NCI-H128 (cell line): ENCODE data around the gene TMEM54.

ENCODE experiments used
- DNase-seq: peaks from one replicate; lab custom pipeline; 2025; ENCODE audit not compliant: unreplicated experiment; lab: John Stamatoyannopoulos, UW

Gene TMEM54

DNA sequence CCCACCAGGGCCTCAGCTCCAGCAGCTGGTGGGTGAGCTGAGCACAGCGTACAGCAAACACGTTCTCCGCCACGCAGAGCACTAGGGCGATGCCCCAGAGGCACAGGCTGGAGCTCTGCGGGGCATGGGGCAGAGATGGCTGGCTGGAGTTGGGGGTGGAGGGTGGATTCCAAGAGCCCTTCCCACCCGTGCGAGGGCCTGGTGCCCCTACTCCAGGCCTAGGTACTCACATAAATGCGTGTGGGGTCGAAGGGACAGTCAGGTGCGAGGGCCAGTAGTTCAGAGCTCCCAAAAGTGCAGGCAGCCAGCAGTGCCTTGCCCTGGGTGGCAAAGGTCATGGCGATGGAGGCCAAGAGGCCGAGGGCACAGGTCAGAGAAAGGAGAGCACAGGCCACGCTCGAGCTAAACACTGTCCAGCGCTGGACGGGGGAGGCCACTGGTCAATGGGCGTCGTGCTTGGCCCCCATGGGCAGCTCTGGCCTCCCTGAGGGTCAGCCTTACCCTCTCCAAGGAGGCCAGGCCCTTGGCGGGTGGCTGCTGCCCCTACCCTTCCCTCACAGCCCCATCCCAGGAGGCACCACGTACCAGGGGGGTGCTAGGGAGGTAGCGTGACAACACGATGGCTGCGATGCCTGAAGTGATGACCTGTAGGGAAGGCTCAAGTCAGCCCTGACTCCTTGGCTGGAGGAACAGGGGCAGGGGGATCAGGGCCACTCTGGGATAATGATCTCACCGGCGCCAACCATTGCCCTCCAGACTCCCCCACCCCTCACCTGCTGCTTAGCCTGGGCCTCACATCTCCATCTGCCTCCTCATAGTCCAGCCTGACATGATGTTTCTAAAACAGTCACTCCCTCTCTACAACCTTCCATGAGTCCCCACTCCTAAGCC is 5.6 kb downstream of the TMEM54 start:
- no peak for DNase-seq

DNA sequence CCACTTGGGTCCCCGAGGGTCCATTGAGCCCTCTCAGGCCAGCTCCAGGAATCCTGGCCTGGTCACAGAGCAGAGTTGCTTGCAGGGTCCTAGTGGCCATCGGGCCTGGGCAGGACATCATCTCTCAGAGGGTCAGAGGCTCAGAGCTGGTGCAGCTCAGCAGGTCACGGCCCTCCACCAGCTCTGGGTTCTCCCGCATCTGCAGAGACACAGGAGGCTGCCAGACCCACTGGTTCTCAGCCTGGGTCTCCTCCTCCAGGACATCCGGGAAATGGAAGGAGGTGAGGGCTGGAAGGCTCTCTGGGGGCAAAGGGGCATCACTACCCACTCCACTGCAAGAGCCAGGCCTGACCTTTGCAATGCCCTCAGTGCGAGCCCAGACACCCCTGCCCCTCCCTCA is 6.5 kb downstream of the TMEM54 start:
- DNase-seq: no peak

DNA sequence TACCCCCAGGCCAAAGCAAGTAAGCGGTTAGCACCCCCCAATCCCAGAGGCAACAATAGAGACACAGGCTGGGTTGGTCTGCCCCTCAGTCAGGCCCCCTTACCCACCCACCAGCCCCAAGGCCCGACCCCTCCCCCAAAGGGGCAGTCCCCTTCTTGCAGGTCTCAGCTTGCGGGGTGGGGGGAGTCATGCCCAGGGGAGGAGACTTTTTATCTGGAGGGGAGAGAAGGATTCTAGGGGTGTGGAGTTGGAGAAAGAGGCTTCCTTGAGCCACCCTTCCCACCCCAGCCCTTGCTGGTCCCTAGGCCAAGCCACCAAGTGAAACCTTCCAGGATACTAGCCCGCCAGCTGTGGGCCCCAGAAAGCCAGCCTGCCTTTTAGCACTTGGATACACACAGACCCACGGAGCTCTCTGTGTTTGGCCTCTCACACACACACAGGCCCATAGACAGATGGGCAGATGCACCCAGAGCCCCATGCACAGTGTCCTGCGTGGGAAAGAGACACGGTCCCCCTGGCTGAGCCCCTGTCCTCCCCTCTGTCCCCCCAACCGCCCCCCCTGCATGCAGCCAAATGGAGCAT is 7.1 kb downstream of the TMEM54 start:
- DNase-seq: no peak

DNA sequence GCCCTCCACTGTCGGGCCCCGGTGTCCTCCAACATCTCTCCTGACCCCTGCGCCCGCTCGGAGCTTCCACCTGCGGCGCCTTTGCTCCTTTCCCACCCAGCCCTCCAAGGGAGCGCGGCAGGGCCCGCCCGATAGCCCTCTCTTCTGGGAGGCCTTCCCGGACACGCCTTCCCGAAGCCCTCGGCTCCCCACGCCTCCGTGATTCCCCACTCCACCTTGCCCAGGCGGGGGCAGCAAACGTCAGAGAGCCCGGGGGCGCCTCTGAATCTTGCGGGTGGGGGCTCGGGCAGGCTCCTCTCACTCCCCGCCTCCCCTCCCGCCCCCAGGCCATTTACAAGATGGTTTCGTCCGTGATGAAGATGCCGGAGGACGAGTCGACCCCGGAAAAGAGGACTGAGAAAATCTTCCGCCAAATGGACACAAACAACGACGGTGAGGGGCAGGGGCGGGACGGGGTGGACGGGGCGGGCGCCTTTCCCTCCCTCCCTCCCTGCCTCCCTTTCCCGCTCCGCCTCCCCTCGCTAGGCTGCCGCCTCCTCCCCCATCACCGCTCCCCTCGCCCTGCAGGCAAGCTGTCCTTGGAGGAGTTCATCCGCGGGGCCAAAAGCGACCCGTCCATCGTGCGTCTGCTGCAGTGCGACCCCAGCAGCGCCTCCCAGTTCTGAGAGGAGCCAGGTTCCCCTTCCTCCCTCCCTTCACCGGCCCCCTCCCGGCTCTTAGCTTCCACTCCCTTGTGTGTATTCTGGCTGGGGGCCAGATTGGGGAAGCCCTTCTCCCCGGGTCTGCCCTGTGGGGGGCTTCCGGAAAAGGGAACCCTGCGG is 7.8 kb downstream of the TMEM54 start:
- DNase-seq: no peak

DNA sequence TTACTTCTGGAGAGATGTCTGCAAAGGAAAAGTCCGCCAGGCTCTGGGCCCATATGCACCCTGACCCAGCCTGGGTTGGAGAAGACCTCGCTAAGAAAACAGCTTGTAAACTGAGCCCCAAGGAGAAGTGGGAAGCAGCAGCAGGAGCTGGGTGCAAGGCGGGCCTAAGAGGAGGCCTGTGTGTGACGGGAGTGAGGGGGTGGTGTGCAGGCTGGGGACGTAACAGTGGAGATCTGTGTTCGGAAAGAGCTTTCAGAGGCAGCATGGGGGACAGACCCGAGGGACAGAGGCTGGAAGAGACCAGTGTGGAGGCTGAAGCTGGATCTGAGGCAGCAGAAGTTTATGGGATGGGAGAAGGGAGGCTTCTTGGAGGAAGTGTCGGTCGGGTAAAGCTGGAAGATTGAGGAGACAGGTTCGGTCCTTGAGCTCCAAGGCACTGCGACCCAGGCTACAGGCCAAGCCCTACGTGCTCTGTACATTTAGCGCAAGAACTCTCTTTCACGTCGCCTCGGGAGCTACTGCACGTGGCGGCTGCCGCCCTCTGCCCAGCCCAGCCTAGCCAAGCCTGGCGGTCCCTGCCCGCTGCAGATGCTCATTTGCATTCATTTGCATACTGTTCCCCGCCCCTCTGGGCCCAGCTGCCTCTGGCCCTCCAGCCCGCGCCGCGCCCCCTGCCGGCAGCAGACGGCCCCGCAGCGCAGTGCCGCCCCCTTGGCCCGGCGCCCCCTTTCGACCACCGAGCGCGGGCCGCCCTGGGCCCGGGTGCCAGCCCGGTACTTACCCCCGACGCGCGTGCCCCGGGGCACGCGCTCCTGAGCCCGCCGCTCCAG is 8.6 kb downstream of the TMEM54 start:
- no peak for DNase-seq

DNA sequence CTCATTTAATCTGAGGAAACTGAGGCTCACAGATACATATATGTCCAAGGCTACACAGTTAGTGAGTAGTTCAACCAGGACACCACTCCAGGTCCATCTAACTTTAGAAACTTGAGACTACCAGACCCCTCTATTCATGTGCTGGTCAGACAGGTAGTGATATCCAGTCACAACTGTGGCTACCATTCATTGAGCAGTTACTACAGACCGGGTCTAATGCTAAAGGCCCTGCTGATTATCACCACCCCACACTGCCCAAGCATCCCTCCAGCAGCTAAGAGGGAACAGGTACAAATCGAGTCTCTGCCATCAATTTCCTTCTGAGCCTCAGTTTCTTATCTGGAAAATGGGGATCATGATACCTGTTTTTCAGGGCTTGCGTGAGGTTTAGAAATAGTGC is 9.6 kb downstream of the TMEM54 start:
- DNase-seq: no peak

DNA sequence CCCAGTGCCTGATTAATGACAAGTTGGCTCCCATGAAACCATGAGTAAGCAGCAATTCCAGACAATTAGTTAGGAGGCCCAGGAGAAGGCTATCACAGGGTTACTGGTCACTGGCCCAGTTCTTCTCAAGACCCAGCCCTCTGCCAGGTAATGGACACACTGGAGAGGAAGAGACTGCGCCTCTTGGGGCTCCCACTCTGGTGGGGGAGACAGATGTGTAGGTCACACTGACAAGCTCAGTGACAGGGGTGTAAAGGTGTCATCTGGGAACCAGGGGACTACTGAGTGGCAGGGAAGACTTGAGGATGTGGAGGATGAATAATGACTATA is 10.0 kb downstream of the TMEM54 start:
- DNase-seq: no peak

DNA sequence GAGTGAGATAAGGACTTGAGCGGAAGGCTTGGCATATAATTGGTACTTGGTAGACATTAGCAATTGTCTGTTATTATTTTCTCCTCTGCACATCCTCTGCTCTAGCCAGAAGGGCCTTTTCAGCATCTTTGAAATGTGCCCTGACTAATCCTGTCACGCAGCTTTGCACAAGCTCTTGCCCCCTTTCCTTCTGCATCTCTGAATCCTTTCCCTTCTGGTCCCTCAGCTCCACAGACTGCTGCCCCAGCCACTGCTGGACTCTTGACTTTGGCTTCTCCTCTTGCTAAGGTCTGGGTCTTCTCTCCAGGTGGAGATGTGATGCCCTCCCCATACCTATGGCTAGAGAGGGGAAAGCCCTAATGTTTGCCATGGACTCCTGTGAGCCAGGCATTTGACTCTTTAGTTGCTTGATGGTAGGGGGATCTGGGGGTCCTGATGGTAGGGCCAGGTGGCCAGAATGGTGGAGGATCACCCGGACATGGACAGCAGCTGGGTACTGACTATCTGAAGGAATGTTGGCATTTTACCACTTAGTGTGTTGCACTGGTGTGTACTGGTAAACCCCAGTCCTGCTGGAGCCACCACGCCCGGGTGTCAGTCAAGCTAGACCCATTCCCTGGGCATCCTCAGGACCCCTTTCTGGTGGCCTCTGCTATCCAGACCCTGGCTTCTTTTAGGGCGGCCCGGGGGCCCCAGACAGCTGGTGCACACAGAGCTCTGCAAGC is 10.5 kb downstream of the TMEM54 start:
- DNase-seq: no peak

DNA sequence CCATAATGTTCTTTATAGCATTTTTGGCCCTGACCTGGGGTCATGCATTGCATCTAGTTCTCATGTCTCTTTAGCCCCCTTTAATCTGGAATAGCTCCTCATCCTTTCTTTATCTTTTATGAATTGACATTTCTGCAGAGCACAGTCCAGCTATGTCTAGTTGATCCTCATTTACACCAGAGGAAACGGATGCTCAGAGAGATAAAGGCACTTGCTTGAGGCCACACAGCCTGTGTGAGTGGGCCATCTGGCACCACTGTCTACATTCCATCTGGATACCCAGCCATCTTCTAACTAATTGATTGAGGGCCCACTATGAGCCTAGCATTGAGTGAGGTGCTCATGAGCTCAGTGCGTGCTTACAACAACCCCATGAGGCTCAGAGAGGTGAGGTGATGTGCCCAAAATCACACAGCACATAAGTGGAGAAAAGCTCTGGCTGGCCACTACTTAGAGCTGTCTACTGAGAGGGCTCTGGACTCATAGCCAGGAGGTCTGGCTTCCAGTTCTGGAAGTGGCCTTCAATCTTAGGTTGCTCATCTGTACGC is 11.4 kb downstream of the TMEM54 start:
- no peak for DNase-seq

DNA sequence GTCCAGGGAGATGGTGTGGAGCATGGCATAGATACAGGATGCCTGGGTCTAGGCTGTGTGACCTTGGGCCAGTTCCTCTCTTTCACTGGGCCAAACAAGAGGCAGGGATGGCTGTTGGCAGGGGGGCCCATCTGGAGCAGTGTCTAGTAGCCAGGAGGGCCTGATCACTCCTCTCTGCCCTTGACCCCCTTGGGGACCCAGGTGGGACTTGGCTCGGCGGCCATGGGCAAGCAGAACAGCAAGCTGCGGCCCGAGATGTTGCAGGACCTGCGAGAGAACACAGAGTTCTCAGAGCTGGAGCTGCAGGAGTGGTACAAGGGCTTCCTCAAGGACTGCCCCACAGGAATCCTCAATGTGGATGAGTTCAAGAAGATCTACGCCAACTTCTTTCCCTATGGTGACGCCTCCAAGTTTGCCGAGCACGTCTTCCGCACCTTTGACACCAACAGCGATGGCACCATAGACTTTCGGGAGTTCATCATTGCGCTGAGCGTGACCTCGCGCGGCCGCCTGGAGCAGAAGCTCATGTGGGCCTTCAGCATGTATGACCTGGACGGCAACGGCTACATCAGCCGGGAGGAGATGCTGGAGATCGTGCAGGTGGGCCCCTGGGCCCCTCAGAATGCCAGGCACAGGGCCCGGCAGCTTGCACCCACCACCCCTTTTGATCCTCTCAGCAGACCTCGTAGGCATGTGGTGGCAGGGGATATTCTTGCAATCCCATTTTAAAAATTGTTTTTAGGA is 12.3 kb downstream of the TMEM54 start:
- DNase-seq: no peak

DNA sequence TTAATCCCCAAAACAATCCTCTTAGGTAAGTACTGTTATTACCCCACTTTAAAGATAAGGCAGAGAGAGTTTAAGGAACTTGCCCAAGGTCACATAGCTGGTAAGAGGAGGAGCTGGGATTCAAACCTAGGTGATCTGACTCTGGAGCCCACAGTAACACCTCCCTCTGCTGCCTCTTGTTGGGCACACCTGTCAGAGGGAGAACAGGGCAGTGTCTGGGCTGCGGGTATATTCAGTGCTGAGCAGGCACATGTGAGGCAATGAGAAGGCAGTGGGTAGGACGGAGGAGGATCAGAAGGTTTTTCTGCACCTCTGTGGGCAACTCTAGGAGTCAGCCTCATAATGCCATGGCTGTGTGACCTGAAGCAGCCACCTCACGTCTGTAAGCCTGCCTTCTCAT is 13.1 kb downstream of the TMEM54 start:
- DNase-seq: no peak

DNA sequence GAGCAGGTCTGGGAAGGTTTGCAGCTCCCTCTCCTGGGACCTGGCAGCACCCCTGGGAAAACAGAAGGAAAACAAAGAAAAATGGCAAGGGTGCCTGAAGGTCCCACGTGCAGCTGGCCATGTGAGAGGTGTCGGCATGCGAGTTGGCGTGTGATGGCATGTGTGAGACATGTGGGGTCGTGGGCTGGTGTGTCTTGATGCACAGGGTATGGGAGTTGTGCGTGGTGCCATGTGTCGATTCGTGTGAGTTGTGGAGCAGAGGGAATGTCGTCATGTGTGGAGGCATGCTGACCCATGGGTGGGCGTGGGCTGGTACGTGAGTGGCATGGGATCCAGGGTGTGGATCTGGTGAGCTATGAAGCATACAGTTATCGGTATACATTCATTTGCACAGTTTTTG is 13.6 kb downstream of the TMEM54 start:
- no peak for DNase-seq

DNA sequence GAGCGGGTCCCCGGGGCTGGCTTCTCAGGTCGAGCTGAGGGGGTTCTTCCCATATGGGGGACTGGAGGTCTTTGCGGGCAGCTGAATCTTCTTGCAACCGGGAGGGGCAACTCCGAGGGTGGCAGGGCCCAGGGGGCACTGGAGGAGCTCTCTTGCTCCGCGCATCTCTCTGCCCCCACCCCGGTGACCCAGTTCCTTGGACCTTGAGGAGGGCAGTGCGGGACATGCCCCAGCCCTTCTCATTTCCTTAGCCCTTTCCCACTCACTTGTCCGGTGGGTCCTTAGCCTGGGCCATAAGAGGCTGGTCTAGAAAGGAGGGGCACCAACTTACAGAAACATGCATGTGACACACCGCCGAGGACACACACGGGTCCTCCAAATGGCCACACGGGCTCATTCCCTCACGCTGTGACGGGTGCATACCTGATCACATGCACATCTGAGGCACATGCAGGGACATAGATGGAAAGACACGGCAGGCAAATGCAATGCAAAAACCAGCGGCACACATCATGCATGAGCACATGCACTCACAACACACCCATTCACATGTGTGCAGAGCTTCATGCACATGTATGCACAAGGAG is 14.3 kb downstream of the TMEM54 start:
- no peak for DNase-seq

DNA sequence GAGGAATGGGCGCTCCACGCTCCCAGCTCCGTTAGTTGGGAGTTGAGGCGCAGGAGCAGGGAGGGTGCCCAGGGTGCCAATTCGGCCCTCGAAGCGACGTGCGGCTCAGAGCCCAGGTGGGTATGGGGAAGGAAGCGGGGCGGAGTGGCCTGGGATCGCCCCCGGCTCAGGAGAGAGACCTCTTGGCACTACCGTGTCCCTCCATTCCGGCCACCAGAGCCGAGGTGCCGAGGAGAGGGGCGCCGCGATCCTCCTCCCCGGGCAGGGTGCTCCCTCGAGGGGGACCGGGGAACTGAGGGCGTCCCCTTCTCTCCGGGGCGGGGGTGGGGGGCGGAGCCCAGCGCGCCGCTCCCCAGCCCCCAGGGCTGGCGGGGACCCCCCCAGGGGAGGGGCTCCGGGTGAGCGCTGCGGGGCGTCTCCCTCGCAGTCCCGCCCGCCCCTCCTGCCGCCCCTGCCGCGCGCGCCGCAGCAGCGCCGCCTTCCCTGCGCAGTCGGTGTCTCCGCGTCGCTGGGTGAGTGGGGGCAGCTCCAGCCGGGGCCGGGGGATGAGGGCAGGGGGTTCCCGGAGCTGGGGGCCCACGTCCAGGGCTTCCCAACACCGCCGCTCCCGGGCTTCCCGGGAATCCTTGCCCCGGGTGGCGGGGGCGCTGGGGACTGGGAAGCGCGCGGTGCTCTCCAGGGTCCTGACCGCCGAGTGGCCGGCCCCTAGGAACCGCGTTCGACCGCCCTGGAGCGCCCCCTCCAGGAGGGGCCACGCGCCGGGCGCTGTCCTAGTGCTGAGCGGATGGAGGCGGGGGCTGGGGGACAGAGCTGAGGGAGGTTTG is 15.0 kb downstream of the TMEM54 start, which contains the start of gene HPCA:
Gene HPCA, plus strand, starts transcription at position 488 of the 824 bp plus-strand sequence. CDS start 2,408 bp downstream, outside the sequence.
- DNase-seq: no peak

DNA sequence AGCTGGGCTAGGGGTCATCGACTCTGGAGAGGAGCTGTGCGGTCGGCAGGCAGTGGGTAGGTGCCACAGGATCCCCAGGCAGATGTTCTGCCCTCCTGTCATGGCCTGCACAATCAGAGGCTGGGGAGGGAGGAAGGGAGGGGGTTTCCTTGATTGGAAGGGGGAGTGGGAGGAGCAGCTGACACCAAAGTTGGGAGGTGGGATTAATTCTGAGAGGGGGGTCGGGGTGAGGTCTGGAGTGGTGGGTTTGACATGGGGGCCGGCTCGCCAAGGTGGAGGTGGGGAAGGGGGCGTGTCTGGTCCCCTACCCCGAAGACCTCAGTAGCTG is 15.5 kb downstream of the TMEM54 start:
- DNase-seq: no peak

DNA sequence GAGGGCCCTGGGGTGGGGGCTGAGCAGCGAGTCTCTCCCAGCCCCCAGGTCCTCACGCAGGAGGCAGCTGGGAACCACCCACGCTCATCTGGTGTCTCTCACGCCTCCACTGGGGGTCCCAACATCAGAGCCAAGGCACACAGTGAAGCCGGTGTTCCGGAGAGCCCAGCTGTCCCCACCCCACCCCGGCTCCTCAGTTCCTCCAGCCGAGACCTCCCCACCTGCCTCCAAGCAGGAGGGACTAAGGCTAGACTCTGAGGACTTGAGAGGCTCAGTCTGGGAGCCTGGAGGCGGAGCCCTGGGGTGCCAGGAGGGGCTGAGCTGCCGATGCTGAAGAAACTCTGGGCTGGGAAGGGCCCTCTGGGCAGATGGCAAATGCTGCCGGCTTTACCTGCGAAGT is 16.5 kb downstream of the TMEM54 start:
- no peak for DNase-seq

DNA sequence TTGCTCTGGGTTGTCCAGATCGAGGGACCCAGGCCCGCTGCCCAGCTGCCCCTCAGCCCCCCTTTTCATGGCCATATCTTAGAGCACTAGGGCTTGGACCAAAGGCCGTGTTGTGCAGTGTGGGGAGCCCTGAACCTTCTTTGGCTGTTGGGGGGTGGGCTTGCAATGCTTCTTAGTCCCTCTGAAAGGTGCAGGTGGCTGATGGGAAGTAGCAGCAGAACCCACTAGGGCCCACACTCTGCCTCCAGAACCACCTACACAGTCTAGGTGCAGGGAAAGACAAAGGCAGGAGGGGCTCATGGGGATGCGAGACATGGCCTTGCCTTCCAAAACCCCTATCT is 17.2 kb downstream of the TMEM54 start:
- DNase-seq: no peak

DNA sequence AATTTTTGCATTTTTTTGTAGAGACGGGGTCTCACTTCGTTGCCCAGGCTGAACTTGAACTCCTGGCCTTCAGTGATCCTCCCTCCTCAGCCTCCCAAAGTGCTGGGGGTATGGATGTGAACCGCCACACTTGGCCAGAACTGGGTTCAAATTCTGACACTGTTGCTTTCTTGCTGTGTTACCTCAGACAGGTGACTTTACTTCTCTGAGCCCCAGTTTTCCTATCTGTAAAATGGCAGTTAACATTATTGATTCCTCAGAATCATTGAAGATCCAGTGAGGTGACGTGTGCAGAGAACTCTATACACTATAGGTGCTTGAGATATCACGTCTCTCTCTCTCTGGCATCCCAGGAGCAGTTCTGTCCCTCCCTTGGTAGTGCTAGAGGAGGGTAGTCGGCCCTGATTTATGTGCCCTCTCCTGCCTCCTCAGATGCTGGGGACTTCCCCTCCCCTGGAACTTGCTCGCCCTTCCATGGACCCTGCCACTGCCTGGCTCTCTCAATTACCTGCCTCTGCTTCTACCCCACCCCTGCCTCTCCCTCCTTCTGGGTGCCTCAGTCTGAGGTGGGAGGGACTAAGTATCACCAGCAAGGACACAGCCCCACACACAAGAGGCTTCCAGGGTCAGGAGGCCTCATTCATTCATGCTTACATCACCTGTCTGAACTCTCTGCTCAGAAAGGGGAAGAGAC is 17.7 kb downstream of the TMEM54 start:
- no peak for DNase-seq
